Measurements from ENCODE around the gene MON1B.
A peak's percentile ranks its signal among the peaks of the same experiment; 100 is the strongest.
"Not testable (repeated sequence)": the region's sequence is repeated elsewhere in the genome, so short reads cannot be mapped to it uniquely, and the experiment has no call there.

Gene MON1B

GRCh38 chr16:77190478-77191258, at the start of gene MON1B:
TSS of gene MON1B (plus strand) at chr16:77191190. CDS start at chr16:77191486, 296 bp downstream.
- peak; percentile 88 to 91 for DNase-seq (ENCODE audit: low read depth in 2 of 2)

GRCh38 chr16:77143364-77143763, 47.6 kb upstream of the MON1B start:
- DNase-seq (ENCODE audit: low read depth in 2 of 2) = no peak

GRCh38 chr16:77148121-77148520, 42.9 kb upstream of the MON1B start:
- no peak for DNase-seq (ENCODE audit: low read depth in 2 of 2)

GRCh38 chr16:77157346-77158058, 33.5 kb upstream of the MON1B start:
- no peak for DNase-seq (ENCODE audit: low read depth in 2 of 2)

- DNase-seq (ENCODE audit: low read depth in 2 of 2) = no peak
Observed at GRCh38 chr16:77158293-77158692, 32.7 kb upstream of the MON1B start.

GRCh38 chr16:77165006-77165405, 26.0 kb upstream of the MON1B start:
- no peak for DNase-seq (ENCODE audit: low read depth in 2 of 2)

- DNase-seq (ENCODE audit: low read depth in 2 of 2) = not testable (repeated sequence)
Observed at GRCh38 chr16:77165536-77166236, 25.3 kb upstream of the MON1B start.

GRCh38 chr16:77166726-77167125, 24.3 kb upstream of the MON1B start:
- no peak for DNase-seq (ENCODE audit: low read depth in 2 of 2)

GRCh38 chr16:77168901-77169300, 22.1 kb upstream of the MON1B start:
- DNase-seq (ENCODE audit: low read depth in 2 of 2) = no peak

GRCh38 chr16:77169650-77170236, 21.2 kb upstream of the MON1B start:
- DNase-seq (ENCODE audit: low read depth in 2 of 2) = peak; percentile 9 to 15

GRCh38 chr16:77170805-77171204, 20.2 kb upstream of the MON1B start:
- DNase-seq (ENCODE audit: low read depth in 2 of 2) = no peak

- no peak for DNase-seq (ENCODE audit: low read depth in 2 of 2)
Observed at GRCh38 chr16:77171745-77172635, 19.0 kb upstream of the MON1B start.

GRCh38 chr16:77172951-77173350, 18.0 kb upstream of the MON1B start:
- DNase-seq (ENCODE audit: low read depth in 2 of 2) = no peak

GRCh38 chr16:77183137-77183536, 7.9 kb upstream of the MON1B start:
- no peak for DNase-seq (ENCODE audit: low read depth in 2 of 2)

GRCh38 chr16:77186298-77186697, 4.7 kb upstream of the MON1B start:
- DNase-seq (ENCODE audit: low read depth in 2 of 2) = not testable (repeated sequence)

- no peak for DNase-seq (ENCODE audit: low read depth in 2 of 2)
Observed at GRCh38 chr16:77190190-77190477, 856 bp upstream of the MON1B start.

GRCh38 chr16:77191259-77191969, 424 bp downstream of the MON1B start:
- no peak for DNase-seq (ENCODE audit: low read depth in 2 of 2)

GRCh38 chr16:77193377-77193776, 2.4 kb downstream of the MON1B start:
- DNase-seq (ENCODE audit: low read depth in 2 of 2) = no peak

- DNase-seq (ENCODE audit: low read depth in 2 of 2) = no peak
Observed at GRCh38 chr16:77194295-77195231, 3.6 kb downstream of the MON1B start.

- DNase-seq (ENCODE audit: low read depth in 2 of 2) = no peak
Observed at GRCh38 chr16:77195411-77195810, 4.4 kb downstream of the MON1B start.
